Measurements from ENCODE around the gene ASB15.

ASB15 gene

GRCh38 chr7:123665896-123666295 lies 64.3 kb downstream of the ASB15 start:
- no peak for DNase-seq (ENCODE audit: low read depth)

- DNase-seq (ENCODE audit: low read depth) = no peak
Measured at GRCh38 chr7:123666492-123666891, 64.9 kb downstream of the ASB15 start.

GRCh38 chr7:123669485-123669884 lies 67.9 kb downstream of the ASB15 start:
- no peak for DNase-seq (ENCODE audit: low read depth)

- DNase-seq (ENCODE audit: low read depth) = no peak
Measured at GRCh38 chr7:123673137-123673732, 71.6 kb downstream of the ASB15 start.

- DNase-seq (ENCODE audit: low read depth) = no peak
Measured at GRCh38 chr7:123673752-123674398, 72.3 kb downstream of the ASB15 start.

- DNase-seq (ENCODE audit: low read depth) = no peak
Measured at GRCh38 chr7:123674399-123675180, 73.0 kb downstream of the ASB15 start.

- DNase-seq (ENCODE audit: low read depth) = no peak
Measured at GRCh38 chr7:123675181-123675473, 73.5 kb downstream of the ASB15 start.

- DNase-seq (ENCODE audit: low read depth) = no peak
Measured at GRCh38 chr7:123677061-123677715, 75.6 kb downstream of the ASB15 start.

- no peak for DNase-seq (ENCODE audit: low read depth)
Measured at GRCh38 chr7:123679614-123680013, 78.0 kb downstream of the ASB15 start.

- no peak for DNase-seq (ENCODE audit: low read depth)
Measured at GRCh38 chr7:123680580-123680979, 79.0 kb downstream of the ASB15 start.

GRCh38 chr7:123681561-123681960 lies 79.9 kb downstream of the ASB15 start:
- no peak for DNase-seq (ENCODE audit: low read depth)

GRCh38 chr7:123682690-123683089 lies 81.1 kb downstream of the ASB15 start:
- no peak for DNase-seq (ENCODE audit: low read depth)

GRCh38 chr7:123687161-123687560 lies 85.5 kb downstream of the ASB15 start:
- DNase-seq (ENCODE audit: low read depth) = no peak

- DNase-seq (ENCODE audit: low read depth) = no peak
Measured at GRCh38 chr7:123687727-123688126, 86.1 kb downstream of the ASB15 start.
